Liver (tissue), 3 donors: ENCODE results near the gene NRG3.

ENCODE experiments used
- EGR1 ChIP-seq, 2 donors: IDR thresholded peaks; 2 replicates each; pipeline ENCODE4 v1.6.1; 2016 to 2018; ENCODE audit warnings: antibody characterized with exemption in 2 of 2, low read depth in 2 of 2
- FOXA1 ChIP-seq: IDR thresholded peaks from 2 replicates; pipeline ENCODE4 v1.6.1; 2016; ENCODE audit warnings: antibody characterized with exemption
- GABPA ChIP-seq, 2 donors: IDR thresholded peaks in 1 of 2; conservative IDR thresholded peaks in 1 of 2; 2 replicates each; pipeline ENCODE4 v1.6.1; 2016; ENCODE audit warnings: antibody characterized with exemption in 2 of 2, mild to moderate bottlenecking in 1 of 2, moderate library complexity in 1 of 2
- HNF4A ChIP-seq, 2 donors: conservative IDR thresholded peaks; 2 replicates each; pipeline ENCODE4 v1.6.1; 2016; ENCODE audit warnings: antibody characterized with exemption in 2 of 2, mild to moderate bottlenecking in 2 of 2
- HNF4G ChIP-seq: IDR thresholded peaks from 2 replicates; pipeline ENCODE4 v1.6.1; 2016; ENCODE audit warnings: antibody characterized with exemption
- JUND ChIP-seq, 2 donors: IDR thresholded peaks; 2 replicates each; pipeline ENCODE4 v1.6.1; 2016; ENCODE audit warnings: antibody characterized with exemption in 2 of 2
- RAD21 ChIP-seq, 2 donors: IDR thresholded peaks; 2 replicates each; pipeline ENCODE4 v1.6.1; 2016; ENCODE audit warnings: antibody characterized with exemption in 2 of 2, mild to moderate bottlenecking in 2 of 2
- SP1 ChIP-seq: IDR thresholded peaks from 2 replicates; pipeline ENCODE4 v1.6.1; 2018; ENCODE audit warnings: antibody characterized with exemption, mild to moderate bottlenecking
- TAF1 ChIP-seq: conservative IDR thresholded peaks from 2 replicates; pipeline ENCODE4 v1.6.1; 2016; ENCODE audit warnings: antibody characterized with exemption, mild to moderate bottlenecking
- YY1 ChIP-seq: IDR thresholded peaks from 2 replicates; pipeline ENCODE4 v1.6.1; 2016; ENCODE audit warnings: antibody characterized with exemption, mild to moderate bottlenecking
- TF ChIP-seq, protein P1 (sequence below): fragments of 150-350 bp; IDR thresholded peaks from 2 replicates; pipeline ENCODE4 v1.5.1; 2017; ENCODE audit warnings: improper control_type of control experiment, low read depth, low read length; ENCODE audit not compliant: missing input control
- TF ChIP-seq, protein P2 (sequence below): IDR thresholded peaks from 2 replicates; pipeline ENCODE4 v1.6.1; 2016; ENCODE audit warnings: antibody characterized with exemption, mild to moderate bottlenecking
- TF ChIP-seq, protein P3 (sequence below): IDR thresholded peaks from 2 replicates; pipeline ENCODE4 v1.6.1; 2016; ENCODE audit warnings: antibody characterized with exemption
- TF ChIP-seq, protein P4 (sequence below): IDR thresholded peaks from 2 replicates; pipeline ENCODE4 v1.6.1; 2016; ENCODE audit warnings: antibody characterized with exemption
- donor health status: healthy.
- donor health status: healthy.

DNA sequence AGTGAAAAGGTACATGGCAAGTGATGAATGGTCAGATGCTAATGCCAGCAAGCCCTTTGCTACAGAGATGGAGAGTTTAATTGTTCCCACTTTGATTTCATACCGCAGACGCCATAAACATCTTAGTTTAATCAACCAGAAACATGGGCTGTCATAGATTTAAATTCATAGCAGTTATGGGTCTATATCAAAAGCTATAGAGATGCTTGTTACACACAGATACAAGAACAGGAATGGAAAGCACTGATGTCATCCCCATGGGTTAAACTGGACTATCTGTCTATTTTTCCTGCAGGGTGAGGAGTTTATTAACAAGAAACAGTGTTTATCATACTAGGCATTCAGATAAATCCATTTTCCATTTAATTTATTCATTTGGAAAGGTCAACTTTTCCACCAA lies 409.2 kb downstream of the NRG3 start:
- TF ChIP-seq, protein P1, sequence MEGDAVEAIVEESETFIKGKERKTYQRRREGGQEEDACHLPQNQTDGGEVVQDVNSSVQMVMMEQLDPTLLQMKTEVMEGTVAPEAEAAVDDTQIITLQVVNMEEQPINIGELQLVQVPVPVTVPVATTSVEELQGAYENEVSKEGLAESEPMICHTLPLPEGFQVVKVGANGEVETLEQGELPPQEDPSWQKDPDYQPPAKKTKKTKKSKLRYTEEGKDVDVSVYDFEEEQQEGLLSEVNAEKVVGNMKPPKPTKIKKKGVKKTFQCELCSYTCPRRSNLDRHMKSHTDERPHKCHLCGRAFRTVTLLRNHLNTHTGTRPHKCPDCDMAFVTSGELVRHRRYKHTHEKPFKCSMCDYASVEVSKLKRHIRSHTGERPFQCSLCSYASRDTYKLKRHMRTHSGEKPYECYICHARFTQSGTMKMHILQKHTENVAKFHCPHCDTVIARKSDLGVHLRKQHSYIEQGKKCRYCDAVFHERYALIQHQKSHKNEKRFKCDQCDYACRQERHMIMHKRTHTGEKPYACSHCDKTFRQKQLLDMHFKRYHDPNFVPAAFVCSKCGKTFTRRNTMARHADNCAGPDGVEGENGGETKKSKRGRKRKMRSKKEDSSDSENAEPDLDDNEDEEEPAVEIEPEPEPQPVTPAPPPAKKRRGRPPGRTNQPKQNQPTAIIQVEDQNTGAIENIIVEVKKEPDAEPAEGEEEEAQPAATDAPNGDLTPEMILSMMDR, result no peak
- TF ChIP-seq, protein P2, sequence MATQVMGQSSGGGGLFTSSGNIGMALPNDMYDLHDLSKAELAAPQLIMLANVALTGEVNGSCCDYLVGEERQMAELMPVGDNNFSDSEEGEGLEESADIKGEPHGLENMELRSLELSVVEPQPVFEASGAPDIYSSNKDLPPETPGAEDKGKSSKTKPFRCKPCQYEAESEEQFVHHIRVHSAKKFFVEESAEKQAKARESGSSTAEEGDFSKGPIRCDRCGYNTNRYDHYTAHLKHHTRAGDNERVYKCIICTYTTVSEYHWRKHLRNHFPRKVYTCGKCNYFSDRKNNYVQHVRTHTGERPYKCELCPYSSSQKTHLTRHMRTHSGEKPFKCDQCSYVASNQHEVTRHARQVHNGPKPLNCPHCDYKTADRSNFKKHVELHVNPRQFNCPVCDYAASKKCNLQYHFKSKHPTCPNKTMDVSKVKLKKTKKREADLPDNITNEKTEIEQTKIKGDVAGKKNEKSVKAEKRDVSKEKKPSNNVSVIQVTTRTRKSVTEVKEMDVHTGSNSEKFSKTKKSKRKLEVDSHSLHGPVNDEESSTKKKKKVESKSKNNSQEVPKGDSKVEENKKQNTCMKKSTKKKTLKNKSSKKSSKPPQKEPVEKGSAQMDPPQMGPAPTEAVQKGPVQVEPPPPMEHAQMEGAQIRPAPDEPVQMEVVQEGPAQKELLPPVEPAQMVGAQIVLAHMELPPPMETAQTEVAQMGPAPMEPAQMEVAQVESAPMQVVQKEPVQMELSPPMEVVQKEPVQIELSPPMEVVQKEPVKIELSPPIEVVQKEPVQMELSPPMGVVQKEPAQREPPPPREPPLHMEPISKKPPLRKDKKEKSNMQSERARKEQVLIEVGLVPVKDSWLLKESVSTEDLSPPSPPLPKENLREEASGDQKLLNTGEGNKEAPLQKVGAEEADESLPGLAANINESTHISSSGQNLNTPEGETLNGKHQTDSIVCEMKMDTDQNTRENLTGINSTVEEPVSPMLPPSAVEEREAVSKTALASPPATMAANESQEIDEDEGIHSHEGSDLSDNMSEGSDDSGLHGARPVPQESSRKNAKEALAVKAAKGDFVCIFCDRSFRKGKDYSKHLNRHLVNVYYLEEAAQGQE, result no peak
- TF ChIP-seq, protein P3, sequence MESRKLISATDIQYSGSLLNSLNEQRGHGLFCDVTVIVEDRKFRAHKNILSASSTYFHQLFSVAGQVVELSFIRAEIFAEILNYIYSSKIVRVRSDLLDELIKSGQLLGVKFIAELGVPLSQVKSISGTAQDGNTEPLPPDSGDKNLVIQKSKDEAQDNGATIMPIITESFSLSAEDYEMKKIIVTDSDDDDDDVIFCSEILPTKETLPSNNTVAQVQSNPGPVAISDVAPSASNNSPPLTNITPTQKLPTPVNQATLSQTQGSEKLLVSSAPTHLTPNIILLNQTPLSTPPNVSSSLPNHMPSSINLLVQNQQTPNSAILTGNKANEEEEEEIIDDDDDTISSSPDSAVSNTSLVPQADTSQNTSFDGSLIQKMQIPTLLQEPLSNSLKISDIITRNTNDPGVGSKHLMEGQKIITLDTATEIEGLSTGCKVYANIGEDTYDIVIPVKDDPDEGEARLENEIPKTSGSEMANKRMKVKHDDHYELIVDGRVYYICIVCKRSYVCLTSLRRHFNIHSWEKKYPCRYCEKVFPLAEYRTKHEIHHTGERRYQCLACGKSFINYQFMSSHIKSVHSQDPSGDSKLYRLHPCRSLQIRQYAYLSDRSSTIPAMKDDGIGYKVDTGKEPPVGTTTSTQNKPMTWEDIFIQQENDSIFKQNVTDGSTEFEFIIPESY, result no peak
- TF ChIP-seq GABPA (IDR thresholded peaks at IDR 0.05 in 1 of 2, conservative IDR thresholded peaks at IDR 0.05 in 1 of 2) (no peak), SP1 (no peak), RAD21 (IDR thresholded peaks at IDR 0.05) (no peak), YY1 (no peak), HNF4A (conservative IDR thresholded peaks at IDR 0.05) (no peak), JUND (IDR thresholded peaks at IDR 0.05) (no peak), FOXA1 (no peak), TAF1 (no peak), EGR1 (IDR thresholded peaks at IDR 0.05; ENCODE audit: low read depth in 2 of 2) (no peak), HNF4G (no peak)
- TF ChIP-seq, protein P4, sequence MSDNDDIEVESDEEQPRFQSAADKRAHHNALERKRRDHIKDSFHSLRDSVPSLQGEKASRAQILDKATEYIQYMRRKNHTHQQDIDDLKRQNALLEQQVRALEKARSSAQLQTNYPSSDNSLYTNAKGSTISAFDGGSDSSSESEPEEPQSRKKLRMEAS, result no peak
